ENCODE results near the gene SLC38A4.

DNA sequence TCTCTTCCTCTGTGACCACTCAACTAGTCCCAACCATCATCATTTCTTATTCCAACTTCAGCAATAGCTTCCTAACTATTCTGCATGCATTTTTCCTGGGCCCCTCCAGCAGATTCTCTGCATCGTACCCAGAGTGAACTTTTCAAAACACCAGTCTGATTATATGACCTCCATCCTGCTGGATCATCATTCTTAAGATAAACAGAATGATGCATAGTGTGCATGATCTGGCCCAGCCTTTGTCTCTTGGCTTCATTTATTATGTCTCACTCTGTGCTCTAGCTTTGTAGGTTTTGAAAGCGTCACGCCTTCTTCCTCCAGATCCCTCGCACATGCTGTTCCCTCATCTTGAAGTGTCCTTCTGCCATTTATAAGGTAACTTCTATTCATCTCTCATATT lies 46.3 kb upstream of the SLC38A4 start:
- TF ChIP-seq, protein P1, sequence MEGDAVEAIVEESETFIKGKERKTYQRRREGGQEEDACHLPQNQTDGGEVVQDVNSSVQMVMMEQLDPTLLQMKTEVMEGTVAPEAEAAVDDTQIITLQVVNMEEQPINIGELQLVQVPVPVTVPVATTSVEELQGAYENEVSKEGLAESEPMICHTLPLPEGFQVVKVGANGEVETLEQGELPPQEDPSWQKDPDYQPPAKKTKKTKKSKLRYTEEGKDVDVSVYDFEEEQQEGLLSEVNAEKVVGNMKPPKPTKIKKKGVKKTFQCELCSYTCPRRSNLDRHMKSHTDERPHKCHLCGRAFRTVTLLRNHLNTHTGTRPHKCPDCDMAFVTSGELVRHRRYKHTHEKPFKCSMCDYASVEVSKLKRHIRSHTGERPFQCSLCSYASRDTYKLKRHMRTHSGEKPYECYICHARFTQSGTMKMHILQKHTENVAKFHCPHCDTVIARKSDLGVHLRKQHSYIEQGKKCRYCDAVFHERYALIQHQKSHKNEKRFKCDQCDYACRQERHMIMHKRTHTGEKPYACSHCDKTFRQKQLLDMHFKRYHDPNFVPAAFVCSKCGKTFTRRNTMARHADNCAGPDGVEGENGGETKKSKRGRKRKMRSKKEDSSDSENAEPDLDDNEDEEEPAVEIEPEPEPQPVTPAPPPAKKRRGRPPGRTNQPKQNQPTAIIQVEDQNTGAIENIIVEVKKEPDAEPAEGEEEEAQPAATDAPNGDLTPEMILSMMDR (IDR thresholded peaks at IDR 0.05) = no peak
- TF ChIP-seq POLR2A (IDR thresholded peaks at IDR 0.05) = no peak

All from breast epithelium (tissue), 3 donors.